Erythroblast (primary cell): ENCODE measurements around the gene OR4K15.

Experiments
- GATA1 ChIP-seq: IDR thresholded peaks from 2 replicates; pipeline ENCODE4 v1.6.1; 2011; ENCODE audit warnings: low read depth, mild to moderate bottlenecking, control low read depth, low read length, moderate library complexity
- POLR2A ChIP-seq: IDR thresholded peaks from 2 replicates; pipeline ENCODE4 v1.6.1; 2011; ENCODE audit warnings: mild to moderate bottlenecking, low read length

DNA sequence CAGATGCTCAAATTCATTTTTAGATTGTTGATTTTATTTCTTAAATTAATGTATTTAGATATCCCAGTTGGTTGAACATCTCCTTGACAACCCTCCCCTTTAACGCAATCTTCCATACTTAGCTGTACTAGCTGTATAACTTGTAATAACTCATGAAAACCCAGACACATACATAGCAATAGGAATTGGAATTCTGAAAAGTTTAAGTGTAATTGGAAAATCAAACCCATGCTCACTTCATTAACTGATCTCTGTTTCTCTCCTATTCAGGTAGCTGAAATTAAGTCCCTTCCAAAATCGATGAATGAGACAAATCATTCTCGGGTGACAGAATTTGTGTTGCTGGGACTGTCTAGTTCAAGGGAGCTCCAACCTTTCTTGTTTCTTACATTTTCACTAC is at the start of gene OR4K15:
- no peak for TF ChIP-seq POLR2A
- no peak for TF ChIP-seq GATA1
